H1 (cell line): ENCODE results near the gene CHDH. TPM values are rescaled to one million over a fixed set of nuclear protein-coding genes. Genes with fewer than 3 reads are reported as not detected.

Experiments used
- EP300 ChIP-seq, 2 experiments: IDR thresholded peaks; 1 replicate in 1 of 2; 2 replicates in 1 of 2; pipeline ENCODE4 v1.6.1; 2011 to 2012; ENCODE audit warnings: low read depth in 2 of 2, low read length in 2 of 2, mild to moderate bottlenecking in 2 of 2, borderline replicate concordance in 1 of 2, inconsistent platforms in 1 of 2, moderate library complexity in 1 of 2
- PHF8 ChIP-seq: fragments of 200-600 bp; sonication (generic); conservative IDR thresholded peaks from 2 replicates; pipeline ENCODE4 v1.7.1; 2012; ENCODE audit warnings: low read depth, mild to moderate bottlenecking, inconsistent platforms, low read length, moderate library complexity
- POLR2AphosphoS5 ChIP-seq: IDR thresholded peaks from 2 replicates; pipeline ENCODE4 v1.6.1; 2011; ENCODE audit warnings: low read depth, low read length
- RNF2 ChIP-seq: fragments of 200-900, 300-1000 bp; sonication (generic); IDR thresholded peaks from 2 replicates; pipeline ENCODE4 v1.7.1; 2016; ENCODE audit warnings: borderline replicate concordance, low read depth, mild to moderate bottlenecking, antibody characterized with exemption, low read length; ENCODE audit not compliant: poor library complexity, severe bottlenecking; ENCODE audit errors: missing control alignments
- SIN3A ChIP-seq, 2 experiments: IDR thresholded peaks in 1 of 2; conservative IDR thresholded peaks in 1 of 2; 2 replicates each; pipeline ENCODE4 v1.6.1; 2011 to 2012; ENCODE audit warnings: low read length in 2 of 2, improper control_type of control experiment in 1 of 2, low read depth in 1 of 2, mild to moderate bottlenecking in 1 of 2
- TAF7 ChIP-seq: optimal IDR thresholded peaks from 2 replicates; pipeline ENCODE3; 2011; ENCODE audit warnings: low read depth, mild to moderate bottlenecking, inconsistent platforms, low read length, moderate library complexity, borderline replicate concordance
- polyA plus RNA-seq, 7 experiments: library from polyadenylated mRNA; depleted of rRNA in 3 of 7; stranded (reverse) in 5 of 7; unstranded in 2 of 7; fragments of >200 nt in 5 of 7; fragments of 200-250 nt in 2 of 7; gene quantifications; 1 replicate in 5 of 7; 2 replicates in 1 of 7; 4 replicates in 1 of 7; pipeline versions ENCODE4 v1.2.1 to v1.2.3, GENCODE V29; 2011 to 2013; ENCODE audit warnings: missing spikeins in 2 of 7, mixed read lengths in 2 of 7
- total RNA-seq: library from RNA; stranded (reverse); fragmentation: NEBNext Ultra II Directional; extraction: Animal tissue kit (Norgen Biotek cat#: 25700); gene quantifications from 2 replicates; pipeline ENCODE4 v1.2.1, GENCODE V29; 2021
- TF ChIP-seq, protein P1 (sequence below): fragments of 300-600 bp; sonication (generic); IDR thresholded peaks from 2 replicates; pipeline ENCODE4 v1.7.1; 2012; ENCODE audit warnings: low read length, moderate library complexity, mild to moderate bottlenecking, inconsistent platforms; ENCODE audit not compliant: insufficient replicate concordance

CHDH gene
- total and polyA plus RNA-seq, 2 of the 8 experiments (the other 6 are each of a cell fraction or from before 2014, with no cell fraction given) = 4.9 to 10.3 TPM

DNA sequence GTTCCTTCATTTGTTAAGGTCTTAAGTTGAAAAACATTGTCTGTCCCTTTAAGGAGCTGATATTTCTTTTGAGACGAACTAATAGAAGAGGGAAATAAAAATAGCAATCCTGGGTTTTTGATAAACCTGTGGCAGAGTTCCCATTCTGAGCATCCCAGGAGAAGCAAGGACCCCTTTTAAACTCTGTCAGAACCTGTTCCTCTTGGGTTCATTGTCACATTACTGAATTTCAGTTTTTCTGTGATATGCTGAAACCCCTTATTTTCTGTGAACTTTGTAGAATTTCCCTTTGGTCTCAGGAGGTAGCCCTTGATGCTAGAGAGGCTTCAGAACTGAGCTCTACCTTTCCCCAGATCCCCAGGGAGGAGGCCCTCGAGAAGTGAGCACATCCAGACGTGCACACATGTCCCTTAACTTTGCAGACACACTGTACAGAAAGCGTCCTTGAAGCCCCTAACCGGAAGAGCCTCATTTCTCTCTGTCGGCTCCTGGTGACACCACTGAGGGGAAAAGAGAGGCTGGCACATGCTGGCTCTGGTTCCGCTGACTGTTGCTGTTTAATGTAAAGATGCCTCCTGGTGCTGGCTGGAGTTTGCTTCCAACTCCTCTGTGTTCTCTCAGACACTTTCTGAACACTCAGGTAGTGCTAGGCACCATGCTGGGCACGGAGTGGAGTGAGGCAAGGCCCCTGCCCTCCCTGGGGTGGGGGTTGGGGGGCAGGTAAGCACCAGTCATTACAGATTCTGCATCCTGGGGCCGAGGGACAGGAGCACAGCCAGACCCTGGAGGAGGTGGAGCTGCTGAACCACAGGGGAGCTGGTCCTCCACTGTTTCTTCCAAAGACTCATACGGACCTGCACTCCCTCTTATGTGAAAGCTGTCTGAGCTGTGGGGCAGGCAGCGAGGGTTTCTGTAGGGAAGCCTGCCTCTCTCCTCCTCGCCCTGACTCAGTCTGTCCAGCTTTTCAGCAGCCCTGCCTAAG is 77.5 kb downstream of the CHDH start (continued):
- TF ChIP-seq, protein P1, sequence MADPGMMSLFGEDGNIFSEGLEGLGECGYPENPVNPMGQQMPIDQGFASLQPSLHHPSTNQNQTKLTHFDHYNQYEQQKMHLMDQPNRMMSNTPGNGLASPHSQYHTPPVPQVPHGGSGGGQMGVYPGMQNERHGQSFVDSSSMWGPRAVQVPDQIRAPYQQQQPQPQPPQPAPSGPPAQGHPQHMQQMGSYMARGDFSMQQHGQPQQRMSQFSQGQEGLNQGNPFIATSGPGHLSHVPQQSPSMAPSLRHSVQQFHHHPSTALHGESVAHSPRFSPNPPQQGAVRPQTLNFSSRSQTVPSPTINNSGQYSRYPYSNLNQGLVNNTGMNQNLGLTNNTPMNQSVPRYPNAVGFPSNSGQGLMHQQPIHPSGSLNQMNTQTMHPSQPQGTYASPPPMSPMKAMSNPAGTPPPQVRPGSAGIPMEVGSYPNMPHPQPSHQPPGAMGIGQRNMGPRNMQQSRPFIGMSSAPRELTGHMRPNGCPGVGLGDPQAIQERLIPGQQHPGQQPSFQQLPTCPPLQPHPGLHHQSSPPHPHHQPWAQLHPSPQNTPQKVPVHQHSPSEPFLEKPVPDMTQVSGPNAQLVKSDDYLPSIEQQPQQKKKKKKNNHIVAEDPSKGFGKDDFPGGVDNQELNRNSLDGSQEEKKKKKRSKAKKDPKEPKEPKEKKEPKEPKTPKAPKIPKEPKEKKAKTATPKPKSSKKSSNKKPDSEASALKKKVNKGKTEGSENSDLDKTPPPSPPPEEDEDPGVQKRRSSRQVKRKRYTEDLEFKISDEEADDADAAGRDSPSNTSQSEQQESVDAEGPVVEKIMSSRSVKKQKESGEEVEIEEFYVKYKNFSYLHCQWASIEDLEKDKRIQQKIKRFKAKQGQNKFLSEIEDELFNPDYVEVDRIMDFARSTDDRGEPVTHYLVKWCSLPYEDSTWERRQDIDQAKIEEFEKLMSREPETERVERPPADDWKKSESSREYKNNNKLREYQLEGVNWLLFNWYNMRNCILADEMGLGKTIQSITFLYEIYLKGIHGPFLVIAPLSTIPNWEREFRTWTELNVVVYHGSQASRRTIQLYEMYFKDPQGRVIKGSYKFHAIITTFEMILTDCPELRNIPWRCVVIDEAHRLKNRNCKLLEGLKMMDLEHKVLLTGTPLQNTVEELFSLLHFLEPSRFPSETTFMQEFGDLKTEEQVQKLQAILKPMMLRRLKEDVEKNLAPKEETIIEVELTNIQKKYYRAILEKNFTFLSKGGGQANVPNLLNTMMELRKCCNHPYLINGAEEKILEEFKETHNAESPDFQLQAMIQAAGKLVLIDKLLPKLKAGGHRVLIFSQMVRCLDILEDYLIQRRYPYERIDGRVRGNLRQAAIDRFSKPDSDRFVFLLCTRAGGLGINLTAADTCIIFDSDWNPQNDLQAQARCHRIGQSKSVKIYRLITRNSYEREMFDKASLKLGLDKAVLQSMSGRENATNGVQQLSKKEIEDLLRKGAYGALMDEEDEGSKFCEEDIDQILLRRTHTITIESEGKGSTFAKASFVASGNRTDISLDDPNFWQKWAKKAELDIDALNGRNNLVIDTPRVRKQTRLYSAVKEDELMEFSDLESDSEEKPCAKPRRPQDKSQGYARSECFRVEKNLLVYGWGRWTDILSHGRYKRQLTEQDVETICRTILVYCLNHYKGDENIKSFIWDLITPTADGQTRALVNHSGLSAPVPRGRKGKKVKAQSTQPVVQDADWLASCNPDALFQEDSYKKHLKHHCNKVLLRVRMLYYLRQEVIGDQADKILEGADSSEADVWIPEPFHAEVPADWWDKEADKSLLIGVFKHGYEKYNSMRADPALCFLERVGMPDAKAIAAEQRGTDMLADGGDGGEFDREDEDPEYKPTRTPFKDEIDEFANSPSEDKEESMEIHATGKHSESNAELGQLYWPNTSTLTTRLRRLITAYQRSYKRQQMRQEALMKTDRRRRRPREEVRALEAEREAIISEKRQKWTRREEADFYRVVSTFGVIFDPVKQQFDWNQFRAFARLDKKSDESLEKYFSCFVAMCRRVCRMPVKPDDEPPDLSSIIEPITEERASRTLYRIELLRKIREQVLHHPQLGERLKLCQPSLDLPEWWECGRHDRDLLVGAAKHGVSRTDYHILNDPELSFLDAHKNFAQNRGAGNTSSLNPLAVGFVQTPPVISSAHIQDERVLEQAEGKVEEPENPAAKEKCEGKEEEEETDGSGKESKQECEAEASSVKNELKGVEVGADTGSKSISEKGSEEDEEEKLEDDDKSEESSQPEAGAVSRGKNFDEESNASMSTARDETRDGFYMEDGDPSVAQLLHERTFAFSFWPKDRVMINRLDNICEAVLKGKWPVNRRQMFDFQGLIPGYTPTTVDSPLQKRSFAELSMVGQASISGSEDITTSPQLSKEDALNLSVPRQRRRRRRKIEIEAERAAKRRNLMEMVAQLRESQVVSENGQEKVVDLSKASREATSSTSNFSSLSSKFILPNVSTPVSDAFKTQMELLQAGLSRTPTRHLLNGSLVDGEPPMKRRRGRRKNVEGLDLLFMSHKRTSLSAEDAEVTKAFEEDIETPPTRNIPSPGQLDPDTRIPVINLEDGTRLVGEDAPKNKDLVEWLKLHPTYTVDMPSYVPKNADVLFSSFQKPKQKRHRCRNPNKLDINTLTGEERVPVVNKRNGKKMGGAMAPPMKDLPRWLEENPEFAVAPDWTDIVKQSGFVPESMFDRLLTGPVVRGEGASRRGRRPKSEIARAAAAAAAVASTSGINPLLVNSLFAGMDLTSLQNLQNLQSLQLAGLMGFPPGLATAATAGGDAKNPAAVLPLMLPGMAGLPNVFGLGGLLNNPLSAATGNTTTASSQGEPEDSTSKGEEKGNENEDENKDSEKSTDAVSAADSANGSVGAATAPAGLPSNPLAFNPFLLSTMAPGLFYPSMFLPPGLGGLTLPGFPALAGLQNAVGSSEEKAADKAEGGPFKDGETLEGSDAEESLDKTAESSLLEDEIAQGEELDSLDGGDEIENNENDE = no peak
- no peak for TF ChIP-seq RNF2
- no peak for TF ChIP-seq SIN3A (conservative IDR thresholded peaks at IDR 0.05 in 1 of 2, IDR thresholded peaks at IDR 0.05 in 1 of 2; ENCODE audit: low read depth in 1 of 2, low read length in 2 of 2)
- TF ChIP-seq POLR2AphosphoS5 = no peak
- TF ChIP-seq TAF7 = no peak
- TF ChIP-seq EP300 (IDR thresholded peaks at IDR 0.05; ENCODE audit: borderline replicate concordance in 1 of 2, low read depth in 2 of 2, low read length in 2 of 2) = no peak
- no peak for TF ChIP-seq PHF8
